MG63 (cell line): Measurements from ENCODE around the gene CLEC20A. TPM values are rescaled to one million over a fixed set of nuclear protein-coding genes. Genes with fewer than 3 reads are reported as not detected.
A peak's percentile ranks its signal among the peaks of the same experiment; 100 is the strongest.

Experiments used
- DNase-seq: peaks from one replicate; pipeline ENCODE4 v3.0.0-alpha.2; 2020
- H3K27me3 ChIP-seq: fragments of 250-450 bp; sonication (Bioruptor Pico); 2 replicates; pipeline ENCODE4 v1.5.1; 2020; ENCODE audit warnings: mild to moderate bottlenecking, moderate library complexity
- H3K36me3 ChIP-seq: fragments of 250-450 bp; sonication (Bioruptor Pico); 2 replicates; pipeline ENCODE4 v1.5.1; 2020; ENCODE audit warnings: mild to moderate bottlenecking, moderate library complexity
- H3K4me3 ChIP-seq: fragments of 250-450 bp; sonication (Bioruptor Pico); 2 replicates; pipeline ENCODE4 v1.5.1; 2020; ENCODE audit warnings: mild to moderate bottlenecking, moderate library complexity
- H3K9me3 ChIP-seq: fragments of 250-450 bp; sonication (Bioruptor Pico); 2 replicates; pipeline ENCODE4 v1.5.1; 2020; ENCODE audit warnings: mild to moderate bottlenecking, moderate library complexity
- total RNA-seq: library from RNA; depleted of rRNA; stranded (reverse); fragments of >200 nt; shearing (Covaris generic); gene quantifications from 2 replicates; pipeline ENCODE4 v1.2.3, GENCODE V29; 2014; ENCODE audit warnings: low replicate concordance

Gene CLEC20A
- total RNA-seq, 1 experiment from 2014 or later: not detected

GRCh38 chr1:178533121-178533946, 36.6 kb upstream of the CLEC20A start:
- Histone ChIP-seq H3K4me3 (no peak overlapping the region), H3K36me3 (no peaks in the 10 kb centered on the region), H3K27me3 (no peaks in the 10 kb centered on the region), H3K9me3 (no peaks in the 10 kb centered on the region)
- no peak for DNase-seq

DNA sequence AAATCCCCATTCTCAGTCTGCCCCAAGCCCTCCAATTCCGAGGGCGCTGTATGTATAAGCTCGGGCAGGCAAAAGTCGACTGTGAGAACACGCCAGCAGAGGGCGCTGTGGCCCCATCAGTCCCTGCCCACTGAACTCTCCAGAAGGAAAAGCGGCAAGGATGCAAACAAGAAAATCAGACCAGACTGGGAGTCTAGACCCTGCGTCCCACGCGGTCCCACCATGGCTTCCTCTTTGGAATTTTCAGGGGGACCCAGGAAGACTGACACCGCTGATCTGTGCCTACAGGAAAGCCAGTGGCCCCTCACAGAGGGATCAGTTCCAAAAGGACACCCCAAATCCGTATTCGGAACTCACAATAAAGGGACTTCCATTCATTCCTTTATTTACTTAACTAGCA, 35.6 kb upstream of the CLEC20A start:
- DNase-seq: peak; percentile 78
- Histone ChIP-seq H3K36me3 (no peaks in the 10 kb centered on the region), H3K27me3 (no peaks in the 10 kb centered on the region), H3K4me3 (no peak overlapping the region), H3K9me3 (no peaks in the 10 kb centered on the region)

DNA sequence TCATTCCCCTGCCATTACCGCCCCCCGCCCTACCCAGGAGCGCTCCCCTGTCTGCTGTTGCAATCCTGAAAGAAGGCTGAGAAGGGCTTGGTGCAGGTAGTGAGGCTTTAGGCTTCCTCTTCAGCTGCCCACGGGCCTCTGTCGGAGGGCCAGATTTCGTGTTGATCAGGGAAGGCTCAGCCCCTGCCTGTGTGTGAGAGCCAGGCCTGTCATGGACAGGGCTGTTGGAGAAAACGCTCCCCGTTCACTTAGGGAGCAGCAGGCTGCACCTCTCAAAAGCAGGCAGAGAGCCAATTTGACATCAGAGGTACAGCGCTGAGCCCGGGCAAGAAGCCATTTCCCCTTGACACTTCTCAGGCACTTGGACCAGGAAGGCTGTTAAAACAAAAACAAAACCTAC, 35.1 kb upstream of the CLEC20A start:
- Histone ChIP-seq H3K27me3 (no peaks in the 10 kb centered on the region), H3K4me3 (no peak overlapping the region), H3K9me3 (no peaks in the 10 kb centered on the region), H3K36me3 (no peaks in the 10 kb centered on the region)
- DNase-seq: no peak

DNA sequence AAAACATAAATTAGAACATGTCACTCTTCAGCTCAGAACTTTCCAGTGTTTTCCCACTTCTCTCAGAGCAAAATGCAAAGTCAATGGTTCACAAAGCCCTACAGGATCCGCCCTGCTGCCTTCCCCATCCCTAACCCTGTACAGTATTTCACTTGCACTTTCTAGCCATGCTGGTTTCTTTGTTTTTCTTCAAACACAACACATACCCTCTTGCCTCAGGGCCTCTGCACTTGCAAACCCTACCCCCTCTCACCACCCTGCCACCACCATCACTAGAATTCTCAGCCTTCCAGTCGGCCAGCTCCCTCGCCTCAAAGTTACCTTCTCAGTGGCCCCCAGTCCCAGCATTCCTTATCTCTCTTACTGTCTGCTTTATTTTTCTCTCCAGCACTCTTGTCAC, 33.7 kb upstream of the CLEC20A start:
- Histone ChIP-seq H3K9me3 (no peaks in the 10 kb centered on the region), H3K4me3 (no peak overlapping the region), H3K36me3 (no peaks in the 10 kb centered on the region), H3K27me3 (no peaks in the 10 kb centered on the region)
- no peak for DNase-seq

- no peak overlapping the region for H3K4me3 ChIP-seq
- DNase-seq: peak; percentile 85
- peaks cover under 1% of the 10 kb centered on the region; the same call in 1 of the 2 replicates for H3K9me3 ChIP-seq
- H3K27me3 ChIP-seq: no peaks in the 10 kb centered on the region
- no peaks in the 10 kb centered on the region for H3K36me3 ChIP-seq
Measured at GRCh38 chr1:178530037-178530402, 33.3 kb upstream of the CLEC20A start.

DNA sequence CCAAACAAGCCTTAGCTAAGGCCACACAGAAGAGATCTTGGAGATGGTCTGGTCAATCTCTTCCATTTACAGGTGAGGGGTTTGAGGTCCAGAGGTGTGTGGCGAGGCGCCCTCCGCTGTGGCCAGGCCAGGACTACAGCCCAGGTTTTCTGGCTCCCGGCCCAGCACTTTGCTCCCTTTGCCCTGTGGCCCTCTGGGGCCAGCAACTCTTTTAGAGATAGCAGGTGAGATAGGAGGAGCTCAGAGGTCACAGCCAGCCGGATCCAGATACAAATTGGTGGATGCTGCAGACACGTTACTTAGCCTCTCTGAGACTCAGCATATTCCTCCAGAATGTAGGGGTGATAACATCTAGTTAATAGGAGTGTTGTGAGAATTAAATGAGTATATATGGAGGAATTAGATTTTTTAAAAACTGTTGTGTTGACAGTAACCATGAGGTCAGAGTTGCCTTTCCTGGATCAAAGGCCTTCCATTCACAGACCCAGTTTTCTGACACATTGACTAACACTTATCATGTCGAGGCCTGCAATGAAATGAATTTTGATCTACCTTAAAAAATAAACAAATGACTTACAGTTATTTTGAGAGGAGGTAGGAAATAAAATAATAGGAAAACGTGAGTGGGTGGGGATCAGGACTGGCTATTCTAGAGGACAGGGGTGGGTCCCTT, 32.7 kb upstream of the CLEC20A start:
- H3K36me3 ChIP-seq: no peaks in the 10 kb centered on the region
- H3K27me3 ChIP-seq: no peaks in the 10 kb centered on the region
- H3K9me3 ChIP-seq: peaks cover 4% of the 10 kb centered on the region
- no peak for DNase-seq
- H3K4me3 ChIP-seq: no peak overlapping the region

GRCh38 chr1:178528953-178529335, 32.2 kb upstream of the CLEC20A start:
- Histone ChIP-seq H3K4me3 (no peak overlapping the region), H3K27me3 (no peaks in the 10 kb centered on the region), H3K36me3 (no peaks in the 10 kb centered on the region), H3K9me3 (peaks cover 5% of the 10 kb centered on the region)
- DNase-seq: no peak

GRCh38 chr1:178528228-178528952, 31.6 kb upstream of the CLEC20A start:
- no peaks in the 10 kb centered on the region for H3K27me3 ChIP-seq
- H3K4me3 ChIP-seq: no peak overlapping the region
- peaks cover 5% of the 10 kb centered on the region for H3K9me3 ChIP-seq
- no peaks in the 10 kb centered on the region for H3K36me3 ChIP-seq
- no peak for DNase-seq

GRCh38 chr1:178527117-178527516, 30.4 kb upstream of the CLEC20A start:
- no peaks in the 10 kb centered on the region for H3K36me3 ChIP-seq
- H3K4me3 ChIP-seq: no peak overlapping the region
- H3K9me3 ChIP-seq: peaks cover 5% of the 10 kb centered on the region
- no peaks in the 10 kb centered on the region for H3K27me3 ChIP-seq
- no peak for DNase-seq

GRCh38 chr1:178521241-178521640, 24.5 kb upstream of the CLEC20A start:
- peaks cover 5% of the 10 kb centered on the region for H3K9me3 ChIP-seq
- no peaks in the 10 kb centered on the region for H3K36me3 ChIP-seq
- DNase-seq: no peak
- H3K4me3 ChIP-seq: no peak overlapping the region
- H3K27me3 ChIP-seq: no peaks in the 10 kb centered on the region

- no peak overlapping the region for H3K4me3 ChIP-seq
- H3K9me3 ChIP-seq: peaks cover 5% of the 10 kb centered on the region
- no peaks in the 10 kb centered on the region for H3K36me3 ChIP-seq
- no peaks in the 10 kb centered on the region for H3K27me3 ChIP-seq
- no peak for DNase-seq
Measured at GRCh38 chr1:178520803-178521202, 24.0 kb upstream of the CLEC20A start.

DNA sequence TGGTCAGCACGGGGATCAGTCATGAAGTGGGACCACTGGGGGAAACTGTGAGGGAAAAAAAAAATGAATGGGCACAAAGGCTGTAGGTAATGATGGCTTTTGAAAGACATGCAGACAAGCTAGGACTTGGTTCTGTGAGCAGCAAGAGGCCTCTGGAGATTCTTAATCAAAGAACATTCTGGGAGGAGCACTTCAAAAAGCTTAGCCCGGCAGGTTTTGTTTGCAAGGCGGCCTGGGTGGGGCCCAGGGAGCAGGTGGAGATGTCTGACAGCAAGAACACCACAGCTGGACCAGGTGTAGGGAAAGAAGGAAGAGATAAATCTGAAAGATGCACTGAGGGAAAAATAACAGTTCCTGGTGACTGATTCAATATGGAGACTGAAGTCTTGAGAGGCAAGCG, 22.1 kb upstream of the CLEC20A start:
- H3K9me3 ChIP-seq: no peaks in the 10 kb centered on the region
- no peaks in the 10 kb centered on the region for H3K36me3 ChIP-seq
- DNase-seq: no peak
- H3K27me3 ChIP-seq: no peaks in the 10 kb centered on the region
- H3K4me3 ChIP-seq: no peak overlapping the region

- H3K4me3 ChIP-seq: no peak overlapping the region
- no peaks in the 10 kb centered on the region for H3K27me3 ChIP-seq
- no peaks in the 10 kb centered on the region for H3K9me3 ChIP-seq
- H3K36me3 ChIP-seq: no peaks in the 10 kb centered on the region
- DNase-seq: no peak
Measured at GRCh38 chr1:178516110-178516509, 19.3 kb upstream of the CLEC20A start.

DNA sequence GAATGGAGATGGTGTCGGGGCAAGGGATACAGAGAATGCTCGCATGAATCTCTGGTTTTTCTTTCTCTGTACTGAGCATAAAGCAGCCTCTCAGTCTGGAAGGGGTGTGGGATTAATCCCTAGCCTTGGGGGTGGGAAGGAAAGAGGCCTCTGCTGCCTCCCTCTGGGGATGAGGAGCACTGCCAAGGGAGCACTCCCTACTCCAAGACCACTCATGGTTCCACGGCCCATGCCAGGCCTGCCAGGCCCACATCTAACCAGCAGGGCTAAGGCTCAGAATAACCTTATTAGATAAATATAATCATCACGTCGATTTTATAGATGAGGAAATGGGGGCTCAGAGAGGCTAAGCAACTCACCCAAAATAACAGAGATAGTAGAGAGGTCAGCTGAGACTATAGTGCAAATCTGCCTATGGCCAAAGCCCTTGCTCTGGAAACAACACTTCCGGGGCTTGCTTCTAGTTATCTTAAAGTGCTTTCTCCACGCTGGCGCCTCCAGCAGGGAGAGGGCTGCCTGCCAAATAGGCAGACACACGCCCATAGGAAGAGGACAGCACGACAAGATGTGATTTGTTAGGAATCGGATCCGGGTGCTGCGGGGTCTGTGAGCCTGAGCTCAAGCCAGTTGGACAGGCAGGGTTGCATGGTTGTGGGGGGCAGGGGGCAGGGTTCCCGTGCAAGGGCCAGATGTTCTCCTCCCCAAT, 16.7 kb upstream of the CLEC20A start:
- Histone ChIP-seq H3K27me3 (no peaks in the 10 kb centered on the region), H3K36me3 (no peaks in the 10 kb centered on the region), H3K9me3 (no peaks in the 10 kb centered on the region), H3K4me3 (no peak overlapping the region)
- DNase-seq: no peak

GRCh38 chr1:178512566-178513277, 16.0 kb upstream of the CLEC20A start, which contains the start of gene TEX35:
TSS of gene TEX35 (plus strand) at chr1:178513109. CDS start at chr1:178513189, 80 bp downstream.
- Histone ChIP-seq H3K36me3 (no peaks in the 10 kb centered on the region), H3K27me3 (no peaks in the 10 kb centered on the region), H3K4me3 (no peak within 1 kb of the TSS), H3K9me3 (no peaks in the 10 kb centered on the region)
- DNase-seq: no peak

- no peaks in the 10 kb centered on the region for H3K9me3 ChIP-seq
- H3K36me3 ChIP-seq: no peaks in the 10 kb centered on the region
- no peak for DNase-seq
- H3K4me3 ChIP-seq: no peak overlapping the region
- no peaks in the 10 kb centered on the region for H3K27me3 ChIP-seq
Measured at GRCh38 chr1:178510155-178510554, 13.4 kb upstream of the CLEC20A start.
